GM23248 (cell line): Measurements from ENCODE around the gene RTN4.

ENCODE experiments used
- EZH2 ChIP-seq: fragments of 200-600 bp; sonication (generic); IDR thresholded peaks from 2 replicates; pipeline ENCODE4 v1.6.1; 2018; ENCODE audit warnings: antibody characterized with exemption, mild to moderate bottlenecking; ENCODE audit not compliant: insufficient read depth, poor library complexity, severe bottlenecking
- EZH2phosphoT487 ChIP-seq: fragments of 200-600 bp; sonication (generic); IDR thresholded peaks from 2 replicates; pipeline ENCODE4 v1.6.1; 2018; ENCODE audit warnings: antibody characterized with exemption, moderate library complexity, mild to moderate bottlenecking, low read depth; ENCODE audit not compliant: insufficient read depth

DNA sequence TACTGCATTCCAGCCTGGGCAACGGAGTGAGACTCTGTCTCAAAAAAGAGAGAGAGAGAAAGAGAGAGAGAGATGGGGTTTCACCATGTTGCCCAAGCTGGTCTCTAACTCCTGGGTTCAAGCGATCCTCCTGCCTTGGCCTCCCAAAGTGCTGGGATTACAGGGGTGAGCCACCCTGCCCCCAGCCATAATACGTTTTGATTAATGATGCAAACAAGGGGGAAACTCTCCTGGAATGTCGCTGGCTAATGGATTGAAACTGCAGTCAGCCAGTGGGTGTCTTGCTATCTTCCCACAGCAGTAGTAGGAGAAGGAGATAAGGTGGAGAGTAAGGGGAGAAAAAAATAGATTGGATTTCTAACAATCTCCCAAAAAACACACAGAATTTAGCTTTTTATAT lies 9.5 kb upstream of the RTN4 start:
- no peak for TF ChIP-seq EZH2
- no peak for TF ChIP-seq EZH2phosphoT487
